GM21390 (cell line): ENCODE data around the gene EHMT1.
"Not testable (repeated sequence)": the region's sequence is repeated elsewhere in the genome, so short reads cannot be mapped to it uniquely, and the experiment has no call there.

Source experiments
- ATAC-seq: cut with Tn5 transposase; IDR thresholded peaks from one replicate; pipeline ENCODE4 v1.9.1; 2021; ENCODE audit not compliant: unreplicated experiment

The EHMT1 gene

DNA sequence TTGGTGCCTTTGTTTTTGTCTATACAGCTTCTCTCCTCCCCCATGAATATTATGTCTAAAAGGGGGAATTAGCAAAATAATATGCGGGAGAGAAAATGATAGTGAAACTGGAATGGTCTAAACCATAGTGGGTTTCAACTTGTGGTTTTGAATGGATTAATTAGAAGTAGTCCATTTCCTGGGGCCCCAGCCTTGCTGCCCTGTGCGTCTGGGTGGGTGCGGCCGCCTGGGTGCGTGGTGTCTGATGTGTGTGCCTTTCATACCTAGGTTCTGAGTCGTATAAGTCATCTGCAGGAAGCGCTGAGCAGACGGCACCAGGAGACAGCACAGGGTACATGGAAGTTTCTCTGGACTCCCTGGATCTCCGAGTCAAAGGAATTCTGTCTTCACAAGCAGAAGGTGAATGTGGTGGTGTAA is 138.8 kb downstream of the EHMT1 start:
- no peak for ATAC-seq

DNA sequence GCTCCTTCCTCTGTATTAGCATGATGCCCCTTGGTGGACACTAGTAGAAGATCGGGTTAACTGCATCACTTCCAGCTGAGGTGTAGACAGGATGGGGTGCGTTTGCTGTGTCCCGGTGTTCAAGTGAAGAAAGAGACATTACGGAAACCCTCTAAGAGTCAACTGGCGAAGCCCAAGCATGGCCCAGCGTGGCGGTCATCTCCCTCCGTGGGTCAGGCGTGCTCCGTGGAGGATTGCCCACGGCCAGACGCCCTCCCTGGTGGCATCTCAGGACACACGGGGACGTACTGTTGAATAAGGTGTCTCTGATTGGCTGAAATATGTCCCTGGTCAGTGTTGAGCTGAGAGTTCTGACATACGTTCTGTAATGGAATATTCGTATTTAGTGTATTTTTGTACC is 139.3 kb downstream of the EHMT1 start:
- ATAC-seq, result no peak

DNA sequence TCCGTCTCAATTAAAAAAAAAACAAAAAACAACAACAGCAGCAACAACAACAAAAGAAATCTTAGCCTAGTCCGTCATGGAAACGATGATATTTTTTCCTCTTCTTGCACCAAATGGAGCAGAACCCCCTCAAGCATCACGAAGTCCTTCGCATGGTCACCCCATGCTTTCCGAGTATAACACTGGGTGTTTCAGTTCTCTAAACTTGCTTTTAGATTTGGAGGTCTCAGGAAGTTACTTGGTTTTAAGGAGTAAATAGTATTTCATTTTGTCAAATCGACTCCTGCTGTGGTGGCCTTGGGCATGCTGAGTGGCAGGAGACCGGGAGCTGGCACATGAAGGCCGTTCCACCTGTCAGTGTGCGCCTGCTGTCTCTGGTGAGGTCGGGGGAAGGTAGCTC is 140.3 kb downstream of the EHMT1 start:
- ATAC-seq, result no peak

DNA sequence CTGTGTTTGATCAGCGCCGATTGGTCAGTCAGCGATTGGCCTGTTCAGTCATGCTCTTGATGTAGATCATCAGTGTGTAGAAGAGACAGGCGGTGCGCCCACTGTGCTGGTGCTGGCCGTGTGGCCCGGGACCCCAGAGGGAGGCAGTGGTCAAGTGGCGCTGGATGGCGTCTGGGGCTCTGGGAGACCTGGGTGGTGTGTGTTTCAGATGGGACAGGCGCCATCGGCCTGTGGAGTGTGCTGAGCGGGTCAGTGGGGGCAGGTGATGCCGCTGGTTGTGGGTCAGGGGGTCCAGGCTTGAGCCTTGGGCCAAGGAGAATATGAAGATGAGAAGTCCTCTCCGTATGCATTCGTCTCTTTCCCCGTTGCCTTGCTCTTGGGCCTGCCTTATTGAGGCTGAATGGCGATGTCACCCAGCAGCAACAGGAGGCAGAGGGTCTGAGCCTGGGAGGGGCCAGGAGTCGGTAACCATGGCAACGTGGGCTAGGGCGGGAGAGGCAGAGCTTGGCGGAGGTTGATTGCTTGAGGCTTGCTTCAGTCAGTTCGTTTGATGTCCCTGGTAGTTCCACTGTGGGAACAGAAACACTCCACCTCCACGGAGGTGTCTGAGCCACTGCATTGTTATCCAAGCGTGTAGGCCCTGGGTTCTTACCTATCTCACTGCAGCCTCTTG is 141.0 kb downstream of the EHMT1 start:
- no peak for ATAC-seq

DNA sequence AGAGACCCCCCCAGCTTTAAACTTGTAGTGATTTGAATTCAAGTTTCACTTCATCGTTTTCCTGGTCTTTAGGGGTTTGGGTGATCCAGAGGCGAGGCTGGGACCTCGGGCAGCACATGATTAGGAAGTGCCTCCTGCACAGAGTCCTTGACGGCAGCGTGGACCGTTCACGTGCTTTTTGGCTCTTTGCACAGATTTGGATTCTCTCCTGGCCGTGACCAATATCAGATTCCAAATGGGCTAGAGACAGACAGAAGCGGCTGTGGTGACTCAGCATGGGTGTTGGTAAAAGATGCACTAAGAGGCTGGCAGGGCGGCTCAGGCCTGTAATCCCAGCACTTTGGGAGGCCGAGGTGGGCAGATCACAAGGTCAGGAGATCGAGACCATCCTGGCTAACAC is 141.6 kb downstream of the EHMT1 start:
- ATAC-seq, result no peak

GRCh38 chr9:137761032-137761431 is 142.2 kb downstream of the EHMT1 start:
- no peak for ATAC-seq

DNA sequence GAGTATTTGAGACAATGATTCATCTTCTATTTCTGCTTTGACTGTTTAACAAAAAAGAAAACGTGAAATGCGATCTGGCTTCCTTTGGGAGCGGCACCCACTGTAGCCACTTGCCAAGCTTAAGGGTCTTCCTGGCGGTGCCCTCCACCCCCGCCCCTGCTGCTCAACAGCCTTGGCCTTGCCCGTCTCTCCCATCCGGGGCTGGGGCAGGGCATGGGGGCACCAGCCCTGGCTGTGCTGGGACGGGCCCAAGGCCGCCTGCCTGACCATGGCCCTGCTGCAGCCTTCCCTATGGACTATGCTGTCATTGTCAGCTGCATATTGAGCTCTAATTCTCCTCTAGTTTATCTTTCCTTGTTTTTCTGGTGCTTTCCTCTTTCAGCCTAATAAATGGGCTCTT is 143.0 kb downstream of the EHMT1 start:
- no peak for ATAC-seq

DNA sequence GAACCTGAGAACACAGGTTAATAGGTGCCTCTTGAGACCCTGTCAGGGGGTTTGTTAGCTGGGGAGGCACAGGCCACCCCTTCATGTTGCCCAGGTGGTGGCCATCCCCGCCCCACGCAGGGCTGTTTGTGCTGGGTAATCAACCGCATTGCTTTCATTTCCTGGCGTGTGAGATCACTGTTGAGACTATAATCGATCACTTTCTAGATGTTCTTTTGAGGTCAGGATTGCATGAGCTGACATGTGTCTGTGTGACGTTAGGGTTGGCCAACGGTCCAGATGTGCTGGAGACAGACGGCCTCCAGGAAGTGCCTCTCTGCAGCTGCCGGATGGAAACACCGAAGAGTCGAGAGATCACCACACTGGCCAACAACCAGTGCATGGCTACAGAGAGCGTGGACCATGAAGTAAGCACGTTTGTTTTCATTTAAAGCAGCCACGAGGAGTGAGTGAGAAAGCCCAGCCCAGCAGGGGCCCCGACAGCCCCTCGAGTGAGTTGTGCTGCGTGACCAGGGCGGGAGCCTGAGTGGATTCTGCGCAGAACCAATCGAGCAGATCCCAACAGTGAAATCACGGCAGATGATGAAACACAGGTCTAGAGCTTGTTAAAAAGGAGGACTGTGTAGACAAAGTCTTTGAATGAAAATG is 143.7 kb downstream of the EHMT1 start:
- ATAC-seq, result peak; percentile 62

- no peak for ATAC-seq
Observed at GRCh38 chr9:137763271-137763955, 144.6 kb downstream of the EHMT1 start.

DNA sequence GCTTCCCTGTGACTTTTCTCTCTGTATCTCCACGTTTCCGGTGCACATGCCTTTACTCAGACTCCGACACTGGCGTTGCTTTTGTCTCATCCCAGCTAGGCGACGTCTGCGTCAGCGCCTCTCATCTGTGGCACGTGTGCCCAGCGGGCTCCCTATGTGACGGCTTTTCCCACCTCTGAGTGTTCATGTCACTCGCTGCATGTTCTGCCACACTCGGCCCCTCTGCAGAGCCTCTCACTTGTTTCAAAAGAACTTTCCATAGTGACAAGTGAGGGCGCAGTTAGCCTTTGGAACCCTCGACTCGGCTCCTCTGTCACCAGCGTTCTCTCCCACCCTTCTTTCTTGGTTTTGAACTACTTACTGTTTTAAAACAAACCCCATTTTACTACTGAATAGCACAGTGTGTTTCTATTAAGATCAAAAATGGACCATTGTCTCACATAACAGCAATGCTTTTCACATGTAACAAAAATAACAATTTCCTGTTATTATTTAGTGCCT is 145.4 kb downstream of the EHMT1 start:
- no peak for ATAC-seq

DNA sequence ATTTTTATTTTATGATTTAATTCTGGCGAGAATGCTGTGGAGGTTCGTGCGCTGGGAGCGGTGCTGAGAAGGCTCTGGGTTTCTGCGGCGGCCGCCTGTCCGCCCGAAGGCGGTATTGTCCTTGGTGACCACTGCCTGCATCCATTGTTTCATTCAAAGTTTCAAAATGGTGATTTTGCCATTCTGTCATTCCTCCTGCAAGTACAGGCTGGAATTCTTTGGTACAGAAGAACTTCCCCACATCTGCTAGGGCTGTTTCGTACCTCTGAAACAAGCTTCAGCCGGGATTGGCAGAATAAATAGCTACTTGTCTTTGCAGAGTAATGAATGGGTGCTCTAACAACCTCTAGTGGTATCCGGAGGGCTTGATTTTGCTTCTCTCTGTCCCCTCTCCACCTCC is 146.2 kb downstream of the EHMT1 start:
- ATAC-seq, result no peak

GRCh38 chr9:137765536-137765935 is 146.7 kb downstream of the EHMT1 start:
- no peak for ATAC-seq

DNA sequence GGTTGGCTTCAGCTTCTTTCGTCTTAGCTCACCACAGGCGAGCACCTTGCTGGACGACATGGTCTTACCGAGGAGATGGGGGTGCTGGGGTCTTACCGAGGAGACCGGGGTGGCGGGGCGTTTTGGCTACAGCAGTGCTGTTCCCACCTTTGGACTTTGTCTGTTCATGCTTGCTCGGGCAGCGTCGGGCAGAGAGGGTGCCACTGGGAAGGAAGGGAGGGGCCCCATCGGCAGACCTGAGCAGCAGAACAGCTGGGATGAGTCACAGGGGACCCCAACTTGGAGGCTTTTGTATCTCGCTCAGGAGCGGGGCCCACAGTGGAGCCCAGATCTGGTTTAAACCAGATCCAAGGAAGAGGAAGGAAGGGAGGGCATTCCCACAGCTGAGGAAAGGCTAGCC is 152.8 kb downstream of the EHMT1 start:
- ATAC-seq, result no peak

GRCh38 chr9:137772281-137772873 is 153.6 kb downstream of the EHMT1 start:
- ATAC-seq, result no peak

GRCh38 chr9:137774775-137775386 is 156.1 kb downstream of the EHMT1 start:
- ATAC-seq, result no peak

- ATAC-seq, result no peak
Observed at GRCh38 chr9:137776306-137776995, 157.6 kb downstream of the EHMT1 start.

DNA sequence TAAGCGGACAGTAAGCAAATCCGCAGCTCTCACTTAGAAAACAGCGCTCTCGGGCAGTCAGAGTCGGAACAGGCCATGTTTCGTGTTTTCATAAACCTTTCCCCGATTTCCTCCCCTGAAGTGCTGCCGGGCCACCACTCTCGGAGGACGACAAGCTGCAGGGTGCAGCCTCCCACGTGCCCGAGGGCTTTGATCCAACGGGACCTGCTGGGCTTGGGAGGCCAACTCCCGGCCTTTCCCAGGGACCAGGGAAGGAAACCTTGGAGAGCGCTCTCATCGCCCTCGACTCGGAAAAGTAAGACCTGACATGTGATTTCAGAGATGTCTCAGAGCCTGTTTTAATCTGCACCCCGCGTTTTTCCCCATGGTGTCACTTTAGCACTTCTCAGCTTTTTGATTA is 159.0 kb downstream of the EHMT1 start:
- ATAC-seq, result no peak

- no peak for ATAC-seq
Observed at GRCh38 chr9:137778336-137778735, 159.5 kb downstream of the EHMT1 start.

GRCh38 chr9:137778914-137779313 is 160.1 kb downstream of the EHMT1 start:
- ATAC-seq, result no peak

DNA sequence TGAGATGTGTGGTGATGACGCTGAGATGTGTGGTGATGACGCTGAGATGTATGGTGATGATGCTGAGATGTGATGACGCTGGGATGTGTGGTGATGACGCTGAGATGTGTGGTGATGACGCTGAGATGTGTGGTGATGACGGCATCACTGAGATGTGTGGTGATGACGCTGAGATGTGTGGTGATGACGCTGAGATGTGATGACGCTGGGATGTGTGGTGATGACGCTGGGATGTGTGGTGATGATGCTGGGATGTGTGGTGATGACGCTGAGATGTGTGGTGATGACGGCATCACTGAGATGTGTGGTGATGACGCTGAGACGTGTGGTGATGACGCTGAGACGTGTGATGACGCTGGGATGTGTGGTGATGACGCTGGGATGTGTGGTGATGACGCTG is 161.2 kb downstream of the EHMT1 start:
- not testable (repeated sequence) for ATAC-seq
